Right lobe of liver (tissue), 6 donors: ENCODE results near the gene DLG5. TPM values are rescaled to one million over a fixed set of nuclear protein-coding genes. Genes with fewer than 3 reads are reported as not detected.
"Not testable (repeated sequence)": the region's sequence is repeated elsewhere in the genome, so short reads cannot be mapped to it uniquely, and the experiment has no call there.

Experiments used
- ATAC-seq, 4 donors: fragments of 200-7000 bp; cut with Tn5 transposase; one replicate each; pipeline ENCODE4 v1.9.1; 2020; ENCODE audit warnings: mild to moderate bottlenecking in 4 of 4, moderate library complexity in 4 of 4
- DNase-seq, 3 donors: peaks; one replicate each; pipeline ENCODE4 v3.0.0-alpha.2; 2020
- H3K27ac ChIP-seq, 3 donors: fragments of 200-600 bp; one replicate each; pipeline ENCODE4 v1.8.0; 2022
- H3K27me3 ChIP-seq, 2 donors: fragments of 200-600 bp; one replicate each; pipeline ENCODE4 v1.8.0; 2022
- H3K36me3 ChIP-seq, 4 donors: fragments of 200-600 bp; sonication (generic) in 1 of 4; one replicate each; pipeline versions ENCODE4 v1.5.1 to v1.8.0; 2017 to 2022; ENCODE audit warnings: control low read depth in 1 of 4
- H3K4me1 ChIP-seq, 4 donors: fragments of 200-600 bp; sonication (generic) in 1 of 4; one replicate each; pipeline versions ENCODE4 v1.5.1 to v1.8.0; 2017 to 2022; ENCODE audit warnings: control low read depth in 1 of 4
- H3K4me3 ChIP-seq, 3 donors: fragments of 200-600 bp; one replicate each; pipeline ENCODE4 v1.8.0; 2022
- H3K9me3 ChIP-seq, 4 donors: fragments of 200-600 bp; sonication (generic) in 1 of 4; one replicate each; pipeline versions ENCODE4 v1.5.1 to v1.8.0; 2017 to 2022; ENCODE audit warnings: control low read depth in 1 of 4
- CTCF ChIP-seq, 4 donors: fragments of 200-600 bp in 3 of 4; fragments of 450-650 bp in 1 of 4; IDR thresholded peaks; one replicate each; pipeline versions ENCODE4 v1.5.1 to v1.8.0; 2016 to 2022; ENCODE audit warnings: antibody characterized with exemption in 4 of 4, mild to moderate bottlenecking in 2 of 4
- POLR2A ChIP-seq: fragments of 450-650 bp; IDR thresholded peaks from one replicate; pipeline ENCODE4 v1.6.1; 2017; ENCODE audit warnings: antibody characterized with exemption, mild to moderate bottlenecking
- WGBS: methylation state at CpG from one replicate; pipeline ENCODE4 v1.1.6; 2018; ENCODE audit warnings: low coverage, low lambda C conversion rate; ENCODE audit not compliant: insufficient coverage; ENCODE audit errors: missing lambda C conversion rate; 5-methylcytosine and 5-hydroxymethylcytosine counted together
- intact Hi-C, 2 donors: fragments of 100-400 bp; cut with DNase I; formaldehyde crosslinking; loops; one replicate each; pipeline versions ENCODE4 v1.11.2 to v1.14.1; 2022
- total RNA-seq, 6 experiments: library from RNA; depleted of rRNA in 2 of 6; stranded (reverse); fragments of >200 nt in 2 of 6; fragmentation: NEBNext Ultra II Directional in 3 of 6; extraction: Animal tissue kit (Norgen Biotek cat#: 25700) in 3 of 6; gene quantifications; one replicate each; pipeline versions ENCODE4 v1.1.0 to v1.2.4, GENCODE V29; 2016 to 2023
- donor health status: DM: no; HTN: yes; CAD: no.
- donor health status: DM: no; HTN: no; CAD: no.
- donor health status: DM: no; HTN: no; CAD: no.
- donor health status: DM: no; HTN: yes; CAD: no.
- donor health status: DM: no; HTN: yes; CAD: no.

Gene DLG5
- total RNA-seq, 6 experiments from 2014 or later: 5.6 to 8.8 (median 7.6) TPM

GRCh38 chr10:77770868-77771175, 155.7 kb downstream of the DLG5 start:
- no peaks in the 10 kb centered on the region for H3K4me1 ChIP-seq
- H3K4me3 ChIP-seq: no peak overlapping the region
- H3K9me3 ChIP-seq: no peaks in the 10 kb centered on the region
- intact Hi-C loops: no loop called here
- DNase-seq (no peak), ATAC-seq (no peak)
- no peak overlapping the region for H3K27ac ChIP-seq
- H3K36me3 ChIP-seq: no peaks in the 10 kb centered on the region
- no peak for TF ChIP-seq POLR2A
- TF ChIP-seq CTCF (IDR thresholded peaks at IDR 0.05): no peak
- WGBS: 63% methylated on average over 3 of the region's 7 CpGs
- H3K27me3 ChIP-seq: no peaks in the 10 kb centered on the region

GRCh38 chr10:77770081-77770867, 156.3 kb downstream of the DLG5 start:
- 80% methylated on average over 3 of the region's 18 CpGs for WGBS
- no peaks in the 10 kb centered on the region for H3K9me3 ChIP-seq
- no peaks in the 10 kb centered on the region for H3K36me3 ChIP-seq
- H3K27ac ChIP-seq: no peak overlapping the region
- H3K27me3 ChIP-seq: no peaks in the 10 kb centered on the region
- no peak overlapping the region for H3K4me3 ChIP-seq
- H3K4me1 ChIP-seq: no peaks in the 10 kb centered on the region
- intact Hi-C loops: no loop called here
- no peak for TF ChIP-seq CTCF (IDR thresholded peaks at IDR 0.05)
- TF ChIP-seq POLR2A: no peak
- DNase-seq (no peak), ATAC-seq (no peak)

- no peak for ATAC-seq
- Histone ChIP-seq H3K27ac (no peak overlapping the region), H3K9me3 (no peaks in the 10 kb centered on the region), H3K27me3 (no peaks in the 10 kb centered on the region), H3K4me1 (no peaks in the 10 kb centered on the region), H3K4me3 (no peak overlapping the region), H3K36me3 (no peaks in the 10 kb centered on the region)
- DNase-seq: no peak
- intact Hi-C loops: no loop called here
- TF ChIP-seq POLR2A (no peak), CTCF (IDR thresholded peaks at IDR 0.05) (no peak)
- 89% methylated on average over 1 of the region's 1 CpG for whole genome bisulfite sequencing
Measured at GRCh38 chr10:77768039-77768438, 158.5 kb downstream of the DLG5 start.

- Histone ChIP-seq H3K27ac (no peak overlapping the region), H3K27me3 (no peaks in the 10 kb centered on the region), H3K36me3 (no peaks in the 10 kb centered on the region), H3K9me3 (no peaks in the 10 kb centered on the region), H3K4me1 (no peaks in the 10 kb centered on the region), H3K4me3 (no peak overlapping the region)
- 74% methylated on average over 5 of the region's 9 CpGs for WGBS
- ATAC-seq: no peak
- TF ChIP-seq POLR2A: no peak
- no peak for TF ChIP-seq CTCF (IDR thresholded peaks at IDR 0.05)
- intact Hi-C loops: no loop called here
- DNase-seq: no peak
Measured at GRCh38 chr10:77763453-77764430, 162.8 kb downstream of the DLG5 start.

- 100% methylated on average over 2 of the region's 2 CpGs for WGBS
- intact Hi-C loops: not testable (repeated sequence)
Measured at GRCh38 chr10:77758406-77758805, 168.1 kb downstream of the DLG5 start.

More at GRCh38 chr10:77758406-77758805, 168.1 kb downstream of the DLG5 start:
- not testable (repeated sequence) for ATAC-seq, H3K27ac ChIP-seq, H3K4me3 ChIP-seq, DNase-seq, H3K9me3 ChIP-seq, H3K36me3 ChIP-seq, H3K27me3 ChIP-seq, H3K4me1 ChIP-seq
